ENCODE data around the gene RASA4B.
"Not testable (repeated sequence)": the region's sequence is repeated elsewhere in the genome, so short reads cannot be mapped to it uniquely, and the experiment has no call there.

GRCh38 chr7:102479982-102480637 lies 37.5 kb downstream of the RASA4B start:
- peak; percentile 31 to 62 (median 38) for TF ChIP-seq CTCF (IDR thresholded peaks at IDR 0.05)
- TF ChIP-seq POLR2AphosphoS5 (IDR thresholded peaks at IDR 0.05); POLR2A (IDR thresholded peaks at IDR 0.05; ENCODE audit: low read depth); EP300 (IDR thresholded peaks at IDR 0.05): not testable (repeated sequence)
